ENCODE results near the gene TGFB1I1. TPM values are rescaled to one million over a fixed set of nuclear protein-coding genes. Genes with fewer than 3 reads are reported as not detected.
"Not testable (repeated sequence)": the region's sequence is repeated elsewhere in the genome, so short reads cannot be mapped to it uniquely, and the experiment has no call there.

Gene TGFB1I1
- total RNA-seq, 4 donors from 2014 or later = 15.1 to 34.1 (median 22.7) TPM

DNA sequence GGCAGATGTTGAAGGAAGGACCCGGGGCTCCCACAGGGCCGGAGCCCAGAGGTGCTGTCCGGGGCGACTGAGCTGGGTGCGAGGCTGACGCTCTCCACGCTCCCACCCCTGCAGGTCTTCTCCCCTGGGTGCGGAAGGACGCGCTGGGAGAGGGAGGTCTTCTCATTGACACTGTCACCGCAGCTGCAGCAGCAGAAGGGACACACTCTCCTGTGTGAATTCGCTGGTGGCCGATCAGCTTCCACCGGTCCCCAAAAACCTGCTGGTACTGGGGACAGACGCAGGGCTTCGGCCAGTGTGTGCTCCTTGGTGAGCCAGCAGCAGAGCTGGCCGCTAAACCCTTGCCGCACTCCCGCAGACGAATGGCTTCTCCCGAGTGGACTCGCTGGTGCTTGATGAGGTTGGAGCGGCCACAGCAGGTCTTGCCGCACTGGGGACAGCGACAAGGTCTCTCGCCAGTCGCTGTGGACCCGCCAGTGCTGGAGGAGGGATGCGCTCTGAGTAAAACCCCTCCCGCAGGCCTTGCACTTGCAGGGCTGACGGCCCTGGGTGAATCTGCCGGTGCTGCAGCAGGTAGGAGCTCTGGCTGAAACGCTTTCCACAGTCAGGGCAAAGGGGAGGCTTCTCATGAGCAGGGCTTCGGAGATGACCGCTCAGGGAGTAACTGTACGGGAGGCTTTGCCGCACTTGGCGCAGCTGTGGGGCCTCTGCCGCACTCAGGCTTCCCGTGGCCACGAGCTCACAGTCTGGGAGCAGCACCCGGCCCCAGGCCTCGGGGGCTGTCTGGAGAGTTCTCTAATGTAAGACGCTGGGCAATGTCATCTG, 35.5 kb upstream of the TGFB1I1 start:
- no peak for DNase-seq (ENCODE audit: low spot score in 2 of 2)
- H3K4me3 ChIP-seq (ENCODE audit: low read depth, poor library complexity, severe bottlenecking) = no peak overlapping the region
- 90 to 94% methylated on average over 42 to 44 of the region's 44 CpGs for WGBS, 2 donors
- TF ChIP-seq POLR2A (IDR thresholded peaks at IDR 0.05) = no peak
- TF ChIP-seq, protein P1, sequence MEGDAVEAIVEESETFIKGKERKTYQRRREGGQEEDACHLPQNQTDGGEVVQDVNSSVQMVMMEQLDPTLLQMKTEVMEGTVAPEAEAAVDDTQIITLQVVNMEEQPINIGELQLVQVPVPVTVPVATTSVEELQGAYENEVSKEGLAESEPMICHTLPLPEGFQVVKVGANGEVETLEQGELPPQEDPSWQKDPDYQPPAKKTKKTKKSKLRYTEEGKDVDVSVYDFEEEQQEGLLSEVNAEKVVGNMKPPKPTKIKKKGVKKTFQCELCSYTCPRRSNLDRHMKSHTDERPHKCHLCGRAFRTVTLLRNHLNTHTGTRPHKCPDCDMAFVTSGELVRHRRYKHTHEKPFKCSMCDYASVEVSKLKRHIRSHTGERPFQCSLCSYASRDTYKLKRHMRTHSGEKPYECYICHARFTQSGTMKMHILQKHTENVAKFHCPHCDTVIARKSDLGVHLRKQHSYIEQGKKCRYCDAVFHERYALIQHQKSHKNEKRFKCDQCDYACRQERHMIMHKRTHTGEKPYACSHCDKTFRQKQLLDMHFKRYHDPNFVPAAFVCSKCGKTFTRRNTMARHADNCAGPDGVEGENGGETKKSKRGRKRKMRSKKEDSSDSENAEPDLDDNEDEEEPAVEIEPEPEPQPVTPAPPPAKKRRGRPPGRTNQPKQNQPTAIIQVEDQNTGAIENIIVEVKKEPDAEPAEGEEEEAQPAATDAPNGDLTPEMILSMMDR (IDR thresholded peaks at IDR 0.05) = no peak
- intact Hi-C loops (cut with DNase I; ENCODE audit: low total_unique reads) = loop anchor here (10.0 kb wide), 1 partner anchor 282 kb away; the partner anchor contains the start of gene PRSS36

DNA sequence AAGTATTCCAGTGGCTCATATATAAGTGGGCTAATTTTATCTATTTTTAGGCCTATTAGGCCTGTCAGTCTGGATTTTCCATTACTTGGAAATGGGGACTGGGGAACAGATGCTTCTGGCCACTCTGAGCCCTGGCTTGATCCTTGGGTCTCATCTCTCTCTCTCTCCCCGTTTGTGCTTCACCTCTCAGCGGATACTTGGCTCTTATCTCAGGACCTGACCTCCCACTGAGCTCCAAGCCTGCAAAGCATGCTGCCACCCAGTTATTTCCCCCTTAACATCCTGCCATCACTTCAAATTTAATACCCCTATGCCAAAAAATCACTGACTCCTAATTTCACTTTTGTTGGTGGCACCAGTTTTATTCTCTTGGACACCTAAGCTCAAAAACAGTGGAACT, 33.5 kb upstream of the TGFB1I1 start:
- intact Hi-C loops (cut with DNase I; ENCODE audit: low total_unique reads) = loop anchor here (10.0 kb wide), 1 partner anchor 284 kb away; the partner anchor contains the start of gene PRSS36
- no peak for DNase-seq (ENCODE audit: low spot score in 2 of 2)
- WGBS, 2 donors = 63 to 69% methylated on average over 2 of the region's 2 CpGs
- H3K4me3 ChIP-seq (ENCODE audit: low read depth, poor library complexity, severe bottlenecking) = no peak overlapping the region
- TF ChIP-seq, protein P1 (IDR thresholded peaks at IDR 0.05) = no peak
- TF ChIP-seq POLR2A (IDR thresholded peaks at IDR 0.05) = no peak

DNA sequence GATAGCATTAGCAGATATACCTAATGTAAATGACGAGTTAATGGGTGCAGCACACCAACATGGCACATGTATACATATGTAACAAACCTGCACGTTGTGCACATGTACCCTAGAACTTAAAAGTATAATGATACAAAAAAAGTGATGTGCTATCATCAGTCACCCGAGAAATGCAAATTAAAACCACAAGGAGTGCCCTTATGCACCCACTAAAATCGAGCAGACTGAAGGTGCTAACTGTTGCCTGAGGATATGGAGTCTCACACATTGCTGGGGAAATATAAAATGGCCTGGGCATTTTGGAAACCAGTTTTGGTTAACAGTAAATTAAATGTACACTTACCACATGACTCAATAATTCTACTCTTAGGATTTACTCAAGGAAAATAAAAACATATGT, 32.9 kb upstream of the TGFB1I1 start:
- H3K4me3 ChIP-seq (ENCODE audit: low read depth, poor library complexity, severe bottlenecking); DNase-seq (ENCODE audit: low spot score in 2 of 2): not testable (repeated sequence)
- intact Hi-C loops (cut with DNase I; ENCODE audit: low total_unique reads) = loop anchor here (10.0 kb wide), 1 partner anchor 284 kb away; the partner anchor contains the start of gene PRSS36
- 56 to 58% methylated on average over 4 of the region's 4 CpGs for WGBS, 2 donors

DNA sequence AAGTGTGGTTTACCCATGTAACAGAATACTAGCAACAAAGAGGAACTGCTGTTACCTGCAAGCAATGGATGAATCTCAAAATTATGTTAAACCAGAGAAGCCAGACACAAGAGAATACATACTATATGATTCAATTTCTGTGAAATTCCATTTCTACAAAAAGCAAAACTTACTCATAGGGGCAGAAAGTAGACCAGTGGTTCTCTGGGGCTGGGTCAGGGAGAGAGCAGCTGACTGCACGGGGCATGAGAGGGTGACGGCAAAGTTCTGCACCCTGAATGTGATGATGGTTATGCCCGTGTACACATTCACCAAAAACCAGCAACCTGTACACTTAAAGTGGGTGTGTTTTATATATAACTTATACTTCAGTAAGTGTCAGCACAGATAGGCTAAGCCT, 32.4 kb upstream of the TGFB1I1 start:
- H3K4me3 ChIP-seq (ENCODE audit: low read depth, poor library complexity, severe bottlenecking) = no peak overlapping the region
- 82 to 83% methylated on average over 3 of the region's 3 CpGs for WGBS, 2 donors
- TF ChIP-seq POLR2A (IDR thresholded peaks at IDR 0.05) = no peak
- TF ChIP-seq, protein P1 (IDR thresholded peaks at IDR 0.05) = no peak
- intact Hi-C loops (cut with DNase I; ENCODE audit: low total_unique reads) = loop anchor here (10.0 kb wide), 1 partner anchor 285 kb away; the partner anchor contains the start of gene PRSS36
- DNase-seq (ENCODE audit: low spot score in 2 of 2) = no peak

DNA sequence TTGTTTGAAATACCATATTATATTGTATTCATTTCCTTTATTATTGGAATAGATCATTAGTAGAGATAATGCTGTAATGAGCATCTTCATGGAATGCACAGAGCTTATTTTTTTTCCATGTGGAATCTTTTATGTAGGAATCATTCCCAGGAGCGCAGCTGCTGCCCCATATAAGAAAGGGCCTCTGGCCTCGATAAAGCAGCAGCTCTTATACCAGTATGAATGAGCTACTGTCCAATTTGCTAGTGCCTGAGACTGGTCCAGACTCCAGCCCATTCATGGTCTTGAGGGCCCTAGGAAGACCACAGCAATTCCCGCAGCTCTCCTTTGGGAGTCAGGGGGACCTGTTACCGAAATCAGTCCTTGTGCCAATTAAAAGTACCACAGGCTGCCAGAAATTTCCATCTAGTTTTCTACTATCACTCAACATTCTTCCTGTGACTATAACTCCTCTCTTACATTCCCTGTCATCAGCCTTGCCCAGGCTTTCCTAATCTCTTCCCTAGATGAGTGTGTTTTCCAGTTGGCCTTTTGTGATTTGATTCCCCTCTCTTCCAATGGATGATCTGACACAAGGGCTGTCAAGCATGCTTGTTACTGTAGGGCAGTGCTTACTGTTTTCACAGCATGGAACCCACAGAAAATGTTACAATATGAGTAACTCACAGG, 31.3 kb upstream of the TGFB1I1 start:
- intact Hi-C loops (cut with DNase I; ENCODE audit: low total_unique reads) = loop anchor here (10.0 kb wide), 3 partner anchors 56 to 456 kb away; partner anchors contain the start of gene HSD3B7
- no peak overlapping the region for H3K4me3 ChIP-seq (ENCODE audit: low read depth, poor library complexity, severe bottlenecking)
- 60 to 62% methylated on average over 4 of the region's 4 CpGs for WGBS, 2 donors
- no peak for DNase-seq (ENCODE audit: low spot score in 2 of 2)
- TF ChIP-seq POLR2A (IDR thresholded peaks at IDR 0.05) = no peak
- TF ChIP-seq, protein P1 (IDR thresholded peaks at IDR 0.05) = no peak

DNA sequence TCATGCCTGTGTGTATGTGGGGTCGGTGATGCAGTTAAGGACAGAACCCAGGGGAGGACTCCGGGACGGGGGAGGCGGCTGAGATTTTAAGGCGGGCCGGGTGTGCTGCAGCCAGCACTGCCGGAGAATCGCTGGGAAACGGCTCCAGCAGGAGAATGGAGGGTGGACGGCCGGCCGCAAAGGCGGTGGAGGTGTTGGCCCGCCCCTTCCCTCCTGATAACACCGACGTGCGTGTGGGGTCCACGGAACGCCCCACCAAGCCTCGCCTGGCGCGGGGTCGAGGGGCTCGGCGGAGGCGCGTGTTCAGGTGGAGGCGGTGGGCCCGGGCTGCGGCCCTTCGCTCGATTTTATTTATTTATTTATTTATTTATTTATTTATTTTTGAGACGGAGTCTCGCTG, 30.0 kb upstream of the TGFB1I1 start:
- no peak for TF ChIP-seq POLR2A (IDR thresholded peaks at IDR 0.05)
- TF ChIP-seq, protein P1 (IDR thresholded peaks at IDR 0.05) = no peak
- H3K4me3 ChIP-seq (ENCODE audit: low read depth, poor library complexity, severe bottlenecking) = no peak overlapping the region
- intact Hi-C loops (cut with DNase I; ENCODE audit: low total_unique reads) = loop anchor here (10.0 kb wide), 3 partner anchors 57 to 457 kb away; partner anchors contain the start of gene HSD3B7
- DNase-seq (ENCODE audit: low spot score in 2 of 2) = no peak
- 70 to 73% methylated on average over 34 of the region's 34 CpGs for WGBS, 2 donors

DNA sequence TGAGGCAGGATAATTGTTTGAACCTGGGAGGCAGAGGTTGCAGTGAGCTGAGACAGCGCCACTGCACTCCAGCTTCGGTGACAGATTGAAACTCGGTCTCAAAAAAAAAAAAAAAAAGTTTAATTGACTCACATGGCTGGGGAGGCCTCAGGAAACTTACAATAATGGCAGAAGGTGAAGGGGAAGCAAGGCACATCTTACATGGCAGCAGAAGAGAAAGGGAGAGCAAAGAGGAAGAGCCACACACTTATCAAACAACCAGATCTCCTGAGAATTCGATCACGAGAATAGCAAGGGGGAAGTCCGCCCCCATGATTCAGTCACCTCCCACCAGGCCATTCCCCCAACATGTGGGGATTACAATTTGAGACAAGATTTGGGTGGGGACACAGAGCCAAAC, 26.0 kb upstream of the TGFB1I1 start:
- not testable (repeated sequence) for DNase-seq (ENCODE audit: low spot score in 2 of 2); H3K4me3 ChIP-seq (ENCODE audit: low read depth, poor library complexity, severe bottlenecking)
- intact Hi-C loops (cut with DNase I; ENCODE audit: low total_unique reads) = loop anchor here (10.0 kb wide), 3 partner anchors 61 to 461 kb away; partner anchors contain the start of gene HSD3B7
- WGBS, 2 donors = 68 to 82% methylated on average over 6 of the region's 6 CpGs

Data from lower leg skin (tissue), 4 donors.